Activated naive CD8-positive, alpha-beta T cell treated with anti-CD3 and anti-CD28 coated beads for 36 hours (primary cell): ENCODE results near the gene SIX5. TPM values are rescaled to one million over a fixed set of nuclear protein-coding genes. Genes with fewer than 3 reads are reported as not detected.

Source experiments
- DNase-seq: peaks from one replicate; pipeline ENCODE4 v3.0.0; 2021
- H3K27ac Mint-ChIP-seq: one replicate; pipeline ENCODE4 v1.8.0; 2022; ENCODE audit warnings: mild to moderate bottlenecking, moderate library complexity, mixed read lengths
- H3K27me3 Mint-ChIP-seq: one replicate; pipeline ENCODE4 v1.8.0; 2022; ENCODE audit warnings: mild to moderate bottlenecking, mixed read lengths
- H3K36me3 Mint-ChIP-seq: one replicate; pipeline ENCODE4 v1.8.0; 2021; ENCODE audit warnings: mild to moderate bottlenecking, mixed read lengths
- H3K4me1 Mint-ChIP-seq: one replicate; pipeline ENCODE4 v1.8.0; 2021; ENCODE audit warnings: mixed read lengths
- H3K4me3 Mint-ChIP-seq: one replicate; pipeline ENCODE4 v1.8.0; 2022; ENCODE audit warnings: mild to moderate bottlenecking, moderate library complexity, mixed read lengths
- H3K9me3 Mint-ChIP-seq: one replicate; pipeline ENCODE4 v1.8.0; 2022; ENCODE audit warnings: mixed read lengths
- total RNA-seq, 2 experiments: library from RNA; stranded (reverse); gene quantifications; one replicate each; pipeline ENCODE4 v1.2.3, GENCODE V29; 2021

SIX5 gene
- total RNA-seq = 1 to 10 TPM; 1.6 to 1.7 TPM

GRCh38 chr19:45768984-45769782 is at the start of gene SIX5:
Gene SIX5, minus strand, starts transcription at chr19:45769252. Its CDS starts 408 bp downstream, at chr19:45768844.
- Mint-ChIP-seq H3K4me3 (peak within 1 kb of the TSS; percentile 87), H3K9me3 (no peaks in the 10 kb centered on the region), H3K27me3 (peaks cover 33% of the 10 kb centered on the region), H3K4me1 (peaks cover 12% of the 10 kb centered on the region), H3K27ac (peak within 1 kb of the TSS; percentile 55), H3K36me3 (peaks cover 4% of the 10 kb centered on the region)
- DNase-seq = peak; percentile 98

GRCh38 chr19:45817725-45818301 is 48.8 kb upstream of the SIX5 start:
- Mint-ChIP-seq H3K36me3 (peaks cover 2% of the 10 kb centered on the region), H3K4me1 (peaks cover 2% of the 10 kb centered on the region), H3K9me3 (no peaks in the 10 kb centered on the region), H3K27me3 (peaks cover 25% of the 10 kb centered on the region), H3K4me3 (no peak overlapping the region), H3K27ac (no peak overlapping the region)
- DNase-seq = no peak

GRCh38 chr19:45817010-45817724 is 48.1 kb upstream of the SIX5 start:
- Mint-ChIP-seq H3K27ac (no peak overlapping the region), H3K27me3 (peaks cover 31% of the 10 kb centered on the region), H3K4me1 (peaks cover 2% of the 10 kb centered on the region), H3K9me3 (no peaks in the 10 kb centered on the region), H3K36me3 (peaks cover 2% of the 10 kb centered on the region), H3K4me3 (no peak overlapping the region)
- peak; percentile 95 for DNase-seq

- Mint-ChIP-seq H3K4me3 (no peak overlapping the region), H3K27ac (no peak overlapping the region), H3K4me1 (peaks cover 2% of the 10 kb centered on the region), H3K36me3 (peaks cover 2% of the 10 kb centered on the region), H3K9me3 (no peaks in the 10 kb centered on the region), H3K27me3 (peaks cover 33% of the 10 kb centered on the region)
- no peak for DNase-seq
Observed at GRCh38 chr19:45816236-45817009, 47.4 kb upstream of the SIX5 start.

- no peak overlapping the region for H3K27ac Mint-ChIP-seq
- H3K4me1 Mint-ChIP-seq = peaks cover 2% of the 10 kb centered on the region
- no peaks in the 10 kb centered on the region for H3K9me3 Mint-ChIP-seq
- H3K36me3 Mint-ChIP-seq = peaks cover 2% of the 10 kb centered on the region
- H3K27me3 Mint-ChIP-seq = peaks cover 36% of the 10 kb centered on the region
- no peak for DNase-seq
- H3K4me3 Mint-ChIP-seq = no peak overlapping the region
Observed at GRCh38 chr19:45815481-45816216, 46.6 kb upstream of the SIX5 start.

- Mint-ChIP-seq H3K9me3 (no peaks in the 10 kb centered on the region), H3K27ac (peak within 1 kb of the TSS; percentile 28), H3K27me3 (peaks cover 36% of the 10 kb centered on the region), H3K36me3 (peaks cover 2% of the 10 kb centered on the region), H3K4me3 (no peak within 1 kb of the TSS), H3K4me1 (peaks cover 5% of the 10 kb centered on the region)
- no peak for DNase-seq
Observed at GRCh38 chr19:45814851-45815480, 45.9 kb upstream of the SIX5 start, which contains the start of gene RSPH6A. Gene RSPH6A, minus strand, starts transcription at chr19:45815308. Its CDS starts 132 bp downstream, at chr19:45815176.

GRCh38 chr19:45814166-45814780 is 45.2 kb upstream of the SIX5 start:
- Mint-ChIP-seq H3K9me3 (no peaks in the 10 kb centered on the region), H3K27me3 (peaks cover 36% of the 10 kb centered on the region), H3K36me3 (peaks cover 2% of the 10 kb centered on the region), H3K4me1 (peaks cover 11% of the 10 kb centered on the region), H3K27ac (peak overlapping the region; percentile 28), H3K4me3 (no peak overlapping the region)
- no peak for DNase-seq

GRCh38 chr19:45812297-45812696 is 43.2 kb upstream of the SIX5 start:
- peaks cover 11% of the 10 kb centered on the region for H3K4me1 Mint-ChIP-seq
- H3K36me3 Mint-ChIP-seq = peaks cover 2% of the 10 kb centered on the region
- H3K9me3 Mint-ChIP-seq = no peaks in the 10 kb centered on the region
- H3K27me3 Mint-ChIP-seq = peaks cover 36% of the 10 kb centered on the region
- no peak overlapping the region for H3K4me3 Mint-ChIP-seq
- no peak overlapping the region for H3K27ac Mint-ChIP-seq
- no peak for DNase-seq

- no peak overlapping the region for H3K27ac Mint-ChIP-seq
Observed at GRCh38 chr19:45809643-45810159, 40.6 kb upstream of the SIX5 start.

GRCh38 chr19:45805719-45806118 is 36.7 kb upstream of the SIX5 start:
- peaks cover 11% of the 10 kb centered on the region for H3K4me1 Mint-ChIP-seq

More at GRCh38 chr19:45809643-45810159, 40.6 kb upstream of the SIX5 start:
- DNase-seq = no peak
- peaks cover 2% of the 10 kb centered on the region for H3K36me3 Mint-ChIP-seq
- peaks cover 34% of the 10 kb centered on the region for H3K27me3 Mint-ChIP-seq
- no peak overlapping the region for H3K4me3 Mint-ChIP-seq
- no peaks in the 10 kb centered on the region for H3K9me3 Mint-ChIP-seq
- H3K4me1 Mint-ChIP-seq = peaks cover 11% of the 10 kb centered on the region

GRCh38 chr19:45804959-45805230 is 35.8 kb upstream of the SIX5 start:
- DNase-seq = no peak
- Mint-ChIP-seq H3K4me3 (no peak overlapping the region), H3K9me3 (no peaks in the 10 kb centered on the region), H3K27ac (no peak overlapping the region), H3K27me3 (peaks cover 20% of the 10 kb centered on the region), H3K4me1 (peaks cover 6% of the 10 kb centered on the region), H3K36me3 (no peaks in the 10 kb centered on the region)

More at GRCh38 chr19:45805719-45806118, 36.7 kb upstream of the SIX5 start:
- Mint-ChIP-seq H3K27me3 (peaks cover 17% of the 10 kb centered on the region), H3K36me3 (no peaks in the 10 kb centered on the region), H3K4me3 (no peak overlapping the region), H3K27ac (no peak overlapping the region), H3K9me3 (no peaks in the 10 kb centered on the region)
- no peak for DNase-seq

- Mint-ChIP-seq H3K36me3 (no peaks in the 10 kb centered on the region), H3K9me3 (no peaks in the 10 kb centered on the region), H3K4me3 (no peak overlapping the region), H3K27me3 (peaks cover 25% of the 10 kb centered on the region), H3K4me1 (peaks cover under 1% of the 10 kb centered on the region), H3K27ac (no peak overlapping the region)
- no peak for DNase-seq
Observed at GRCh38 chr19:45804140-45804958, 35.3 kb upstream of the SIX5 start.
